PC-3 (cell line): Measurements from ENCODE around the gene SULF2.

ENCODE experiments used
- EZH2 ChIP-seq: fragments of 300-600 bp; sonication (generic); IDR thresholded peaks from one replicate; pipeline ENCODE4 v1.6.1; 2017; ENCODE audit warnings: antibody characterized with exemption, mild to moderate bottlenecking, low read length; ENCODE audit not compliant: unreplicated experiment
- TF ChIP-seq, protein P1 (sequence below): fragments of 300-600 bp; sonication (generic); conservative IDR thresholded peaks from 2 replicates; pipeline ENCODE4 v1.5.1; 2017; ENCODE audit warnings: antibody characterized with exemption, low read depth, mild to moderate bottlenecking, low read length

DNA sequence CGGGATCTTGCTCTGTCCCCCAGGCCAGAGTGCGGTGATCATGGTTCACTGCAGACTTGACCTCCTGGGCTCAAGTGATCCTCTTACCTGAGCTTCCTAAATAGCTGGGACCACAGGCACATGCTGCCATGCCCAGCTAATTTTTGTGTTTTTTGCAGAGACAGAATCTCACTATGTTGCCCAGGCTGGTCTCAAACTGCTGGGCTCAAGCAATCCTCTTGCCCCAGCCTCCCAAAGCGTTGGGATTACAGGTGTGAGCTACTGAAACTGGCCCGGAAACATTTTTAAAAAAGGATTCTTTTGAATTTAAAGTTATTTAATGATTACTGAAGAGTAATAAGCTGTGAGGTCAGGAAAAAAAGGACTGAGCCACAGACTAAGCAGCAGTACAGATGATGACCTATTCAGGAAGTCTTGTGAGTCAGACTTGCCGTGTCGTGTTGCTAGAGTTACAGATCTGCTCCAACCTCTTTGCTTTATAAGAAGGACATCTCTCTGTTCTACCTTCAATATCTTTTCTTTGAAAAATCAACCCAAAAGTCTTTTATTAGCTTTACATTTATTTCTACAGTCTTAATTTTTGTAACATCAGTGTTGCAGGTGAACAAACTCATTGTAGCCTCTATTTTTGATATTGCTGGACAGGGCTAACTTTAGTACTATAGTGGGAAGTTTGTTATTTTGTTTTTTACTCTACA lies 174.9 kb downstream of the SULF2 start:
- TF ChIP-seq, protein P1, sequence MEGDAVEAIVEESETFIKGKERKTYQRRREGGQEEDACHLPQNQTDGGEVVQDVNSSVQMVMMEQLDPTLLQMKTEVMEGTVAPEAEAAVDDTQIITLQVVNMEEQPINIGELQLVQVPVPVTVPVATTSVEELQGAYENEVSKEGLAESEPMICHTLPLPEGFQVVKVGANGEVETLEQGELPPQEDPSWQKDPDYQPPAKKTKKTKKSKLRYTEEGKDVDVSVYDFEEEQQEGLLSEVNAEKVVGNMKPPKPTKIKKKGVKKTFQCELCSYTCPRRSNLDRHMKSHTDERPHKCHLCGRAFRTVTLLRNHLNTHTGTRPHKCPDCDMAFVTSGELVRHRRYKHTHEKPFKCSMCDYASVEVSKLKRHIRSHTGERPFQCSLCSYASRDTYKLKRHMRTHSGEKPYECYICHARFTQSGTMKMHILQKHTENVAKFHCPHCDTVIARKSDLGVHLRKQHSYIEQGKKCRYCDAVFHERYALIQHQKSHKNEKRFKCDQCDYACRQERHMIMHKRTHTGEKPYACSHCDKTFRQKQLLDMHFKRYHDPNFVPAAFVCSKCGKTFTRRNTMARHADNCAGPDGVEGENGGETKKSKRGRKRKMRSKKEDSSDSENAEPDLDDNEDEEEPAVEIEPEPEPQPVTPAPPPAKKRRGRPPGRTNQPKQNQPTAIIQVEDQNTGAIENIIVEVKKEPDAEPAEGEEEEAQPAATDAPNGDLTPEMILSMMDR = no peak
- no peak for TF ChIP-seq EZH2
